Body of pancreas (tissue), 4 donors: ENCODE results near the gene ABCC1.

Experiments used
- POLR2A ChIP-seq, 3 donors: fragments of 450-650 bp; IDR thresholded peaks; one replicate each; pipeline ENCODE4 v1.6.1; 2016; ENCODE audit warnings: antibody characterized with exemption in 3 of 3, mild to moderate bottlenecking in 2 of 3
- TF ChIP-seq, protein P1 (sequence below), 7 experiments: fragments of 450-650 bp in 4 of 7; fragments of 200-600 bp in 3 of 7; sonication (generic) in 3 of 7; IDR thresholded peaks; one replicate each; pipeline ENCODE4 v1.5.1; 2016 to 2019; ENCODE audit warnings: antibody characterized with exemption in 7 of 7

GRCh38 chr16:16137110-16137509, 187.7 kb downstream of the ABCC1 start:
- TF ChIP-seq, protein P1, sequence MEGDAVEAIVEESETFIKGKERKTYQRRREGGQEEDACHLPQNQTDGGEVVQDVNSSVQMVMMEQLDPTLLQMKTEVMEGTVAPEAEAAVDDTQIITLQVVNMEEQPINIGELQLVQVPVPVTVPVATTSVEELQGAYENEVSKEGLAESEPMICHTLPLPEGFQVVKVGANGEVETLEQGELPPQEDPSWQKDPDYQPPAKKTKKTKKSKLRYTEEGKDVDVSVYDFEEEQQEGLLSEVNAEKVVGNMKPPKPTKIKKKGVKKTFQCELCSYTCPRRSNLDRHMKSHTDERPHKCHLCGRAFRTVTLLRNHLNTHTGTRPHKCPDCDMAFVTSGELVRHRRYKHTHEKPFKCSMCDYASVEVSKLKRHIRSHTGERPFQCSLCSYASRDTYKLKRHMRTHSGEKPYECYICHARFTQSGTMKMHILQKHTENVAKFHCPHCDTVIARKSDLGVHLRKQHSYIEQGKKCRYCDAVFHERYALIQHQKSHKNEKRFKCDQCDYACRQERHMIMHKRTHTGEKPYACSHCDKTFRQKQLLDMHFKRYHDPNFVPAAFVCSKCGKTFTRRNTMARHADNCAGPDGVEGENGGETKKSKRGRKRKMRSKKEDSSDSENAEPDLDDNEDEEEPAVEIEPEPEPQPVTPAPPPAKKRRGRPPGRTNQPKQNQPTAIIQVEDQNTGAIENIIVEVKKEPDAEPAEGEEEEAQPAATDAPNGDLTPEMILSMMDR (IDR thresholded peaks at IDR 0.05) = no peak
- no peak for TF ChIP-seq POLR2A (IDR thresholded peaks at IDR 0.05)
